NCI-H2171 (cell line): ENCODE results near the gene BTK.
A peak's percentile ranks its signal among the peaks of the same experiment; 100 is the strongest.

ENCODE experiments used
- DNase-seq: peaks from one replicate; lab custom pipeline; 2025; lab: John Stamatoyannopoulos, UW

Gene BTK

GRCh38 chrX:101385795-101386541 is at the start of gene BTK:
Gene BTK (minus strand): TSS chrX:101386191. CDS start chrX:101375284, 10,907 bp downstream.
- DNase-seq, result no peak

GRCh38 chrX:101430457-101431078 is 44.6 kb upstream of the BTK start:
- no peak for DNase-seq

GRCh38 chrX:101429934-101430333 is 43.9 kb upstream of the BTK start:
- DNase-seq, result no peak

- no peak for DNase-seq
Measured at GRCh38 chrX:101427954-101428353, 42.0 kb upstream of the BTK start.

- no peak for DNase-seq
Measured at GRCh38 chrX:101419489-101419888, 33.5 kb upstream of the BTK start.

- DNase-seq, result peak; percentile 14
Measured at GRCh38 chrX:101417981-101418841, 32.2 kb upstream of the BTK start.

GRCh38 chrX:101417190-101417589 is 31.2 kb upstream of the BTK start:
- DNase-seq, result no peak

GRCh38 chrX:101416691-101417090 is 30.7 kb upstream of the BTK start:
- no peak for DNase-seq

- DNase-seq, result peak; percentile 15
Measured at GRCh38 chrX:101415180-101416145, 29.5 kb upstream of the BTK start.

GRCh38 chrX:101411984-101412383 is 26.0 kb upstream of the BTK start:
- DNase-seq, result no peak

GRCh38 chrX:101410461-101410860 is 24.5 kb upstream of the BTK start:
- no peak for DNase-seq

- DNase-seq, result no peak
Measured at GRCh38 chrX:101409043-101409442, 23.1 kb upstream of the BTK start.

- DNase-seq, result no peak
Measured at GRCh38 chrX:101408532-101408841, 22.5 kb upstream of the BTK start.

- DNase-seq, result peak; percentile 82
Measured at GRCh38 chrX:101407748-101408531, 21.9 kb upstream of the BTK start, which contains the start of the genes GLA and HNRNPH2. Gene GLA (minus strand): TSS chrX:101407925. CDS start chrX:101407903, 22 bp downstream. Gene HNRNPH2 (plus strand): TSS chrX:101408222. CDS start chrX:101411989, 3,767 bp downstream.

GRCh38 chrX:101407167-101407747 is 21.3 kb upstream of the BTK start:
- no peak for DNase-seq

- DNase-seq, result no peak
Measured at GRCh38 chrX:101399825-101400224, 13.8 kb upstream of the BTK start.

- DNase-seq, result no peak
Measured at GRCh38 chrX:101398694-101399093, 12.7 kb upstream of the BTK start.

- DNase-seq, result no peak
Measured at GRCh38 chrX:101397779-101398178, 11.8 kb upstream of the BTK start.

GRCh38 chrX:101395789-101396188 is 9.8 kb upstream of the BTK start:
- DNase-seq, result no peak

GRCh38 chrX:101394372-101394771 is 8.4 kb upstream of the BTK start:
- no peak for DNase-seq
